Measurements from ENCODE around the gene AHR.

Gene AHR

DNA sequence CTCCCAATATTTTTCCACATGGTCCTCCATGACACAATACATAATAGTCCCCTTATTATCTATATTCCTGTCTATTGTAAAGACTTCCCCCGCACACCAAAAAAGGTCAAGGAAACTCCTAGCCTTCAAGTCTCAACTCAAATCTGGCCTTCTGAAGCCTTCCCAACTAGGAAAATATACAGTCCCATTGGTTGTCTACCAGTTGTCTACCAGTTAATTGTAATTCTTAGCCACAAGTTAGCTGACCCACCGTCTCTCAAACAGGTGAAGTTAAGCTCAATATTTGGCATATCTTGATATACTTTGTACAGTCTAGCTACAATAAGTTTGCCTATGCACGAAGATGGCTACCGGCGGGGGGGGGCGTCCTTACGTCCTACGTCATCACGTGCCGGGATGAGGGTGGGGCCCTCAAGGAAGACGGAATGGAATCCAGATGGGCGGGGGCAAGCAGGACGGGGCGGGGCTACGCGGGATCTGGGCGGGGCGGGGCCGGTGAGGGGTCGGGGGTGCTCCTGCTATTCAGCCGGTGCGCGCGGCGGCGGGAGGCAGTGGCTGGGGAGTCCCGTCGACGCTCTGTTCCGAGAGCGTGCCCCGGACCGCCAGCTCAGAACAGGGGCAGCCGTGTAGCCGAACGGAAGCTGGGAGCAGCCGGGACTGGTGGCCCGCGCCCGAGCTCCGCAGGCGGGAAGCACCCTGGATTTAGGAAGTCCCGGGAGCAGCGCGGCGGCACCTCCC, at the start of gene AHR:
Gene AHR, plus strand, starts transcription at position 551 of the 738 bp plus-strand sequence. CDS start 613 bp downstream, outside the sequence.
- DNase-seq (ENCODE audit: insufficient read length, low spot score) (no peak), FAIRE-seq (no peak)
- no peak for TF ChIP-seq POLR2A (IDR thresholded peaks at IDR 0.05; ENCODE audit: low read depth, low read length)

DNA sequence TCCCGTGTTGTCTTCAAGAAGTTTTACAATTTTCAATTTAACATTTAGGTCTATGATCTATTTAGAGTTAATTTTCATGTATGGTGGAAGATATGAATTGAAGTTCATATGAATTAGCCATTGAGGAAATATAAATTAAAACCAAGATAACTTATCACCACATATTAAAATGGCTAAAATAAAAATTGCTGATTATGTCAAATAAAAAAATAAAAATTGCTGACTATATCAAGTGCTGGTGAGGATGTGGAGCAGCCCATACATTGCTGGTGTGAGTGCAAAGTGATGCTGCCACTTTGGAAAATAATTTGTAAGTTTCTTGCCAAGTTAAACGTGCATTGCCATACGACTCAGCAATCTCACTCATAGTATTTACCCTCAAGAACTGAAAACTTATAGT, 44.6 kb upstream of the AHR start:
- FAIRE-seq (no peak), DNase-seq (ENCODE audit: insufficient read length, low spot score) (no peak)
- no peak for TF ChIP-seq POLR2A (IDR thresholded peaks at IDR 0.05; ENCODE audit: low read depth, low read length)

DNA sequence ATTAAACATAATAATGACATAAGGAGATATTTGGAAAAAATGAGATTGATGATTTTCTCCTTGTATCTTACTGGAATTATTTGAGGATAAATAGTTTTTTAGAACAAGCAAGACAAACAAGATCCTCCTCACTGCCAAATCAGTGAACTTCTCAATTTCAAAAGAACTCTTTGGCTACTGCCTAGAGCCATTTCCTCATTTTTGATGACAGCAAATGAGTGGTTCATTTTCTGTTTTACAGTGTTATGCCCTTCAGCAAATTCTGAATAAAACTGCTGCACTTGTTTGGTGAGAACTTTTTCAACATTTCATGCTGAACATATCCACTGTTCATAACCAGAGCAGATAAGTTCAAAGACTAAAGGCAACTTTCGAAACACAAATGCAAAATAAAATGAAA, 42.5 kb upstream of the AHR start:
- DNase-seq (ENCODE audit: insufficient read length, low spot score) (no peak), FAIRE-seq (peak; percentile 11)
- TF ChIP-seq POLR2A (IDR thresholded peaks at IDR 0.05; ENCODE audit: low read depth, low read length), result no peak

DNA sequence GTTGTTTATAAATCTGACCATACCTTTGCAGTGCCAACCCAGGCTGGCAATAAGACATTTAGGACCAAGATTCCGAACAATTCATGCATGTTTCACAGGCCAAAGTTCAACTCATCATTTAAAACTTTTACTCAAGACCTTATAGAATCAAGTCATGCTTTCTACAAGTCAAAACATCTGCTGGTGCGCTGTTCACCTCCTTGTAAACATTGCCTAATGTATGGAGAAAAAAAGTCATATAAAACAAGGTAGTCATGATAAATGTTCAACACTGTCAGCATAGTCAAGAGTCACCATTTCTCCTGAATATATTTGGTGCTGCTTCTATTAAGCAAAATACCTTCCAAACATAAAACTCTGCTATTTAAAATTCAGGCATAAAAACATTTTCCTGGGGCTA, 42.1 kb upstream of the AHR start:
- TF ChIP-seq POLR2A (IDR thresholded peaks at IDR 0.05; ENCODE audit: low read depth, low read length), result no peak
- FAIRE-seq, result peak; percentile 58
- no peak for DNase-seq (ENCODE audit: insufficient read length, low spot score)

DNA sequence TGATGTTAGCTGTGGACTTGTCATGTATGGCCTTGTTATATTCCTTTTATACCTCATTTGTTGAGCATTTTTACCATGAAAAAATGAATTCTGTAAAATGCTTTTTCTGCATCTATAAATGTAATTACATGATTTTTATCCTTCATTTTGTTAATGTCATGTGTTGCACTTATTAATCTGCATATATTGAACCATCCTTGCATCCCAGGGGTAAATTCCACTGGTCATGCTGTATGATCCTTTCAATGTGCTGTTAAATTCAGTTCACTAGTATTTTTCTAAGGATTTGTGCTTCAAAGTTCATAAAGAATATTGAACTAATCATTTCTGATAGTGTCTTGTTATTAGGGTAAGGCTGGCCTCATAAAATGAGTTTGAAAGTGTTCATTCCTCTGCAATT, 31.9 kb upstream of the AHR start:
- no peak for FAIRE-seq
- TF ChIP-seq POLR2A (IDR thresholded peaks at IDR 0.05; ENCODE audit: low read depth, low read length), result no peak
- no peak for DNase-seq (ENCODE audit: insufficient read length, low spot score)

DNA sequence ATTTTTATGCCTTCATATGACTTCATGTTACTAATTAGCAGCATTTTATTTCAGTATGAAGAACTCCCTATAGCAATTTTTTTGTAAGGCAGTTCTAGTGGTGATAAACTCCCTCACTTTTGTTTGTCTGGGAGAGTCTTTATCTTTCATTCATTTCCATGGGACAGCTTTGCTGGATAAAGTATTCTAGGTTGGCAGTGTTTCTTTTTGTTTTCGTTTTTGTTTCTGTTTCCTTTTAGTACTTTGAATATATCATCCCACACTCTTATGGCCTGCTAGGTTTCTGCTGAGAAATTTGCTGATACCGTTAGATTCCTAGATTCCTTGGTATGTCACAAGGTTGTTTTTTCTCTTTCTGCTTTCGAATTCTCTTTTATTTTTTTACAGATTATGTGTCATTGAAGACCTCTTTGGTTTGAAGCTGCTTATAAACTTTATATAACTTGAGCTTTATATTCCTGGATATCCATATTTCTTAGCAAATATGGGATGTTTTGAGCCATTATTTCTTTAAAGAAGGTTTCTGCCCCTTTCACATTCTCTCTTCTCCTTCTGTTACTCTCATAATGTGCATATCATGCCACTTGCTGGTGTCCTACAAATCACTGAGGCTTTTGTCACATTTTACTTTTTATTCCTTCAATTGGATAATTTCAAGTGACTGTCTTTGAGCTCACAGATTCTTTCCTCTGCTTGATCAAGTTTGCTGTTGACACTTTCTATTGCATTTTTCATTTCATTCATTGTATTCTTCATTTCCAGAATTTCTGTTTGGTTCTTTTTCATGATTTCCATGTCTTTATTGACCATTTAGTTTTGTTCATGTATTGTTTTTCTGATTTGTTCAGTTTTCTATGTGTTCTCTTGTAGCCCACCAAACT, 28.9 kb upstream of the AHR start:
- TF ChIP-seq POLR2A (IDR thresholded peaks at IDR 0.05; ENCODE audit: low read depth, low read length), result no peak
- DNase-seq (ENCODE audit: insufficient read length, low spot score) (no peak), FAIRE-seq (no peak)

DNA sequence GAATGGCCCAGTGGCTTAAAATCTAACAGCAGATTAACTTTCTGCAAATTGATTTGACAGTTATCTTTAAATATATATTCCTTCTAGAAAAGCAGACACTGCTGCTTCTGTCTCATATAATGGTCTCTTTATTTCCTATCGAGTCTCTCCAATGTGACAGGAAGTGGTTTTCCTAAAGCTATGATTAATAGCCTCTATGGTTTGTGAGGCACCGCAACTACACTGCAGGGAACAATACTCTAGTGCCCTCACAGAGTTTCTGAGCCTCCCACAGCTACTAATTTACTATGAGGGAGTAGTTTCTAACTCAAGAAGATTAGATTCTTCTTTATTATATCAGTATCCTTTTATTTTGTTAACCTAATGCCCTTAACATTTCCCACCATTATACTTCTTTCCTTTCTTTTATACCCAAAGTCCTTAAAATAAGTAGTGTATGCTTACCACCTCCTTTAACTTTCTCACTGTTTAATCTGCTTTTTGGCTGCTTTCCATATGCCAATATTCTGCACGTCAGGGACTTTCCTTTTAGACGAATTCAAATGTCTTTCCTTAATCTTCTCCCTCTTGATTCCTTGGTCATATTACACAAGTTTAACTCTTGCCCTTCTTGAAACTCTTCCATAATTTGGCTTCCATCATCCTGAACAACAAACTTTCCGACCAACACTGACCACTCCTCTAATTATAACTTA, 23.8 kb upstream of the AHR start:
- FAIRE-seq (peak; percentile 75), DNase-seq (ENCODE audit: insufficient read length, low spot score) (no peak)
- TF ChIP-seq POLR2A (IDR thresholded peaks at IDR 0.05; ENCODE audit: low read depth, low read length), result no peak

DNA sequence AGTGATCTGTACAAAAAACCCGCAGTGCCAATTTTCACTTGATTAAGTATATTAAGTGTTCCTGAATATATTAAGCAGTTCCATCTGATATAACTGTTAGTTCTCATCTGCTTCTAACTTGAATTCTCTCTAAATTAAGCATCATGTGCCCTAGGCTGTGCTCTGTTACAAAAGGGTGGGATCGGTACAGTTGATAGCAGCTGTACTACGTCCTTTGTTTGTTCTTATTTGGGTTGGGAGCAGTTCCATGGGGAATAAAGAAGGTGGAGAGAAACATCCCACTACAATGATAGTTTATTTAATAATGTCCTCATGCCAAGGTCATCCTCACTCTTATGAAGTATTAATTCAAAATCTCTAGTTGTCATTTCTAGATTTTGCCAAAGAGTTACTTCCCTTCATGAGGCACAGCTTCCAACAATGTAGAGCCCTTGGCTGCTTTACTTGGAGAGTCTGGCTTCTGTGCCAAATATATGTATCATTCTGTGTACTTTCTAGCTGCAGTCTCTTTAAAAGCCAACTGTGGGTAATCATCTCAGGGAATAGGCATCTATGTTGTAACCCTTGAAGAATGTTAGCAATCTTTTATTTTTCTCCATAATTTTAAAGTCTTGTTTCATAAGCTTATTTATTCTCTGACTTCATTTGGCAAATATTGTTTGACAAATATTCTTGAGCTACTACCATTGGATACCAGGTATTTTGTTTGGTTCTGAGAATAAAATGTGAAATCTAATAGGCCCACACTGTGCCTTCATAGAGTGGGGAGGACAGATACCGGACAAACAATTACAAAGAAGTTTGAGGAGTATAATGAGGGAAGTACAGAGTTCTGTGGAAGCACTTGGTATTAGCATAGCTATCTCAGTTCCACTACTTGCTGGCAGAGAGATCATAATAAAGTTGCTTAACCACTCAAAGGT, 22.4 kb upstream of the AHR start:
- peak; percentile 94 for FAIRE-seq
- peak; percentile 19 for DNase-seq (ENCODE audit: insufficient read length, low spot score)
- TF ChIP-seq POLR2A (IDR thresholded peaks at IDR 0.05; ENCODE audit: low read depth, low read length), result no peak

DNA sequence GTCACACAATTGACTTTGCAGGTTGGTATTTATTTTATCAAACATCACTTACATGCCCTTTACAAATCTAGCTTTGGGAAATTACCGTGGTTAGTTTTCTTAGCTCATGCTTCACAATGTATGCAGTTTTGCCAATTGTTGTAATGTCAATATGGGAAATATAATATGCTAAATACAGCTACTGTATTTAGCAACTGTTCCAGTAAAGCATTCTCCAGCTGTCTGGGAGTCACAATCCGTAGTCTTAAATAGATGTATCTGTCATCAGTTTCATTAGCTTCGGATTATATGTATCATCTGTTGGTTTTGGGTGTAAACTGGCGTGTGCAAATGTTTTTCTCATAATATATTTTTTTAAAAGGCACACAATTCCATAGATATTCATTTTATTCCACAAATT, 19.4 kb upstream of the AHR start:
- no peak for TF ChIP-seq POLR2A (IDR thresholded peaks at IDR 0.05; ENCODE audit: low read depth, low read length)
- no peak for FAIRE-seq
- DNase-seq (ENCODE audit: insufficient read length, low spot score), result no peak

DNA sequence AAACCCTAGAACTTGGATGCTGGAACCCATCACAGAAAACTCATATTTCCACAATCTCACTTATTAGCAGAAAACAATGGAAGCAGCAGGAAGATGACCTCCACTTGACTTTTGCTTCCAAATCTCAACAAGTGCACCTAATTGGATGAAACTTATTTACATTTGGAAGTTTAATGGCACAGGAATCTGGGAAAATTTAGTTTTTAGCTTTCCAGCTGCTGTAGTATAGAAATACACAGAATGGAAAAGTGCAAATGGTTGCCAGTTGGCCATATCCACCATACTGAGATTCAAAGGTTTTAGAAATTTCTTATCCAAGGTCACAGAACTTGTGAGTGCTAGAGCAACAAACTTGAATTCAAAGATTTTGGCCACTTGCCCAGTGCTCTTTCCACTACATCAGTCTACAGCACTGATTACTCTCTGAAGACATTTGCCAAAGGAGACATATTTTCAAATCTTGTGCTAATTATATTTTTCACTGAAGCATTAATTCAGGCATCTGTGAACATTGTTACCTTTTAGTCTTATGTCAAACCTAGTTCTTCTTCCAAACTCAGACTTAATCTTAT, 9.3 kb upstream of the AHR start:
- no peak for DNase-seq (ENCODE audit: insufficient read length, low spot score)
- peak; percentile 94 for FAIRE-seq
- TF ChIP-seq POLR2A (IDR thresholded peaks at IDR 0.05; ENCODE audit: low read depth, low read length), result no peak

DNA sequence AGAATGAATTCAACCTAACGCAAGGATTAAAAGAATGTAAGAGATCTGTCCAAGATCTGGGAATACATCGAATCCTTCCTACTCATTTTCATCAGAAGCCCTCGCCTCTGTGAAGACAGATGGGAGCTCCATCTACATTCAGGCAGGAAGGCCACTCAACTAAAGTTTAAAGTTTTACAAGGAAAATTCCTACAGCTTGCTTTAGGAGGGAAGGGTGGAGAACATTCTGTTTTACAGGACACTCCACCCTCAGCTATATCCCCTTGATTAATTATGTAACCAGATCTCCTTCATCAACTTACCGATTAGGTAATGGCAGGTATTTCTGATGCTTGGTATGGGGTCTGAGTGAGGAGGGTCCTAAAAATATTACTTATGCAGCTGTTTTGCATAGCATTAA, 5.6 kb upstream of the AHR start:
- DNase-seq (ENCODE audit: insufficient read length, low spot score) (no peak), FAIRE-seq (no peak)
- no peak for TF ChIP-seq POLR2A (IDR thresholded peaks at IDR 0.05; ENCODE audit: low read depth, low read length)

DNA sequence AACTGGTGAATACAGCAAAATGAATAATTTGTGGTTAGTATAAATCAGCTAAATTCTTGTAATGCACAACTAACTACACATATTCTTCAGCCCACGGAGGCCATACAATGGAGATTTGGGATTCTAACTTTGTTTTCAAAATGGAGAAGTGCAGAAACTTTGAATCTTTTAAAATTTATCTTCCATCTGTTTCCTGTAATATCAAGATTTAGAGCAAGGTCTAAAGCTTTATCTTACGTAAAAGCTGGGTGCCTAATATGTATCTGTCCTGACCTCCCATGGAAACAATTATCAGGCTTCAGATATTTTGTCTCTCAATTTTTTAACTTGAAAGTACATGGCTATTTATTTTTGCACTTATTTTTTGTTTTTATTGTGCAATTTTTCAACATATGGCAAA, 5.0 kb upstream of the AHR start:
- DNase-seq (ENCODE audit: insufficient read length, low spot score), result no peak
- no peak for FAIRE-seq
- no peak for TF ChIP-seq POLR2A (IDR thresholded peaks at IDR 0.05; ENCODE audit: low read depth, low read length)

DNA sequence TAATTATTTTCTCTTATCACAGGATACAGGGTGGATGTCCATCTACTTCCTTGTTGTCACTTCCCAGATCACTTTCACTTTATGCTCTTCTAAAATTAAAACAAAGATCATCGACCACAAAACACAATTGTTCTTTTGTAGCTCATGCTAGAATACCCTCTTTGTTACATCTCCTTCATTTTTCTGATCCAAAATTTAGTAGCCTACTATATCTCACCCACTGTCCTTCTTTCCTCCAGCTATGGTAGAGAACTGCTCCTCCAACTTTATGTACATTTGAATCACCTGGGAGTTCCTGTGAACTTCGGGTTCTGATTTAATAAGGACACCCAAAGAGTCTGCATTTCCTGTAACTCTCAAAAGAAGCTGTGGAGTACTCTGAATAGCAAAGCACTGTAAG, 1.2 kb upstream of the AHR start:
- TF ChIP-seq POLR2A (IDR thresholded peaks at IDR 0.05; ENCODE audit: low read depth, low read length), result no peak
- no peak for DNase-seq (ENCODE audit: insufficient read length, low spot score)
- peak; percentile 11 for FAIRE-seq
